ENCODE data around the gene PPM1A.
A peak's percentile ranks its signal among the peaks of the same experiment; 100 is the strongest.

PPM1A gene

DNA sequence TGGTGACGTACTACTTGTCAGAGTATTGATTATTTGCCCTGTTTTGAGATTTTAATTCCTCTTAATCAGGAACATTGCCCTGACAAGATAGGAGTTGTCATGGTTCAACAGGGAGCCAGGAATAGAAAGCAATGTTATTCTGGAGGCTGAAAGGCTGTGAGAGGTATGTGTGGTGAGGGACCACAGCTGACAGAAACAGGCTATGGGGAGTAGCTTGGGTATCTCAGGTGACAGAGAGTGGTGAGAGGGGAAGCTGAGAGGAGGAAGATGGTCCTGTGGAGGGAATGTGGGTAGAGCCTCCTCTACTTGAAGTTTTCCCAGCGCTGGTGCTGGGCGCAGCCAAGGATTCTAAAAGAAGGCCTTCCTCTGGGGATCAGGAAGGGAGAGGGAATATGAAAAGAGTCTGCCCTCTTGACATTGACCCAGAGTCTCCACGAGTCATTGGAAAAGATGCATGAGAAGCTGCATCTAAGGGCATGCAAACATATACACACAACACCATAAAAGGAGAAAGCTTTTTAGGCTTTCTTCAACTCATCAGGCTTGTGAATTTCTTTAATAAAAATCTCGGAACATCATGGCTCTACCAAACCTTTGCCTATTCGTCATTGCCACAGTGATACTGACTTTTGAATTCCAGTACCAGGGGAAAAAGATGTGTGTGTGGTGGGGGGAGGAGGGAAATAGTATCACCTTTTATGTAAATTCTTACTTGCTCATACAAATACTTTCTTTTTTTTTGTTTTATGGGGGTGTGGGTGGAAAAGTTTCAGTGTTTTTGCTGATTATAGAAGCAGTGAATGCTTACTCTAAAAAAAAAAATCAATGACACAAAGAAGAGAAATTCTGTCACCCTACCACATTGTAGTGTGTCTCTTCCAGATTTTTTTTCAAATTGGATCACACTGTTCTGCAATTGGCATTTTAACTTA lies 43.9 kb upstream of the PPM1A start:
- Histone ChIP-seq H3K4me3 (ENCODE audit: low read depth, low read length, poor library complexity, severe bottlenecking) (peak overlapping the region; percentile 33), H3K27me3 (ENCODE audit: insufficient read depth, low read length) (no peaks in the 10 kb centered on the region), H4K20me1 (ENCODE audit: insufficient read depth, low read length) (no peaks in the 10 kb centered on the region), H3K27ac (ENCODE audit: low read depth, low read length, poor library complexity, severe bottlenecking) (peak overlapping the region; percentile 100), H3K4me2 (ENCODE audit: low read length) (peak overlapping the region; percentile 65), H3K9me3 (ENCODE audit: low read length) (no peaks in the 10 kb centered on the region; the same call in 1 of the 2 replicates), H3F3A (ENCODE audit: insufficient read depth, low read length) (no peaks in the 10 kb centered on the region), H3K4me1 (ENCODE audit: insufficient read depth, low read length, severe bottlenecking) (peaks cover 36% of the 10 kb centered on the region), H3K9me2 (ENCODE audit: low read depth, low read length) (no peaks in the 10 kb centered on the region), H2AFZ (ENCODE audit: low read length) (0 out of 2 replicates have a peak overlapping the region, but pooled peaks have one; percentile 13), H3K79me2 (ENCODE audit: insufficient read depth, low read length) (no peaks in the 10 kb centered on the region), H3K36me3 (ENCODE audit: insufficient read depth, low read length) (no peaks in the 10 kb centered on the region; the same call in 1 of the 2 replicates), H3K9ac (ENCODE audit: low read length) (peak overlapping the region; percentile 74)
- TF ChIP-seq, protein P1, sequence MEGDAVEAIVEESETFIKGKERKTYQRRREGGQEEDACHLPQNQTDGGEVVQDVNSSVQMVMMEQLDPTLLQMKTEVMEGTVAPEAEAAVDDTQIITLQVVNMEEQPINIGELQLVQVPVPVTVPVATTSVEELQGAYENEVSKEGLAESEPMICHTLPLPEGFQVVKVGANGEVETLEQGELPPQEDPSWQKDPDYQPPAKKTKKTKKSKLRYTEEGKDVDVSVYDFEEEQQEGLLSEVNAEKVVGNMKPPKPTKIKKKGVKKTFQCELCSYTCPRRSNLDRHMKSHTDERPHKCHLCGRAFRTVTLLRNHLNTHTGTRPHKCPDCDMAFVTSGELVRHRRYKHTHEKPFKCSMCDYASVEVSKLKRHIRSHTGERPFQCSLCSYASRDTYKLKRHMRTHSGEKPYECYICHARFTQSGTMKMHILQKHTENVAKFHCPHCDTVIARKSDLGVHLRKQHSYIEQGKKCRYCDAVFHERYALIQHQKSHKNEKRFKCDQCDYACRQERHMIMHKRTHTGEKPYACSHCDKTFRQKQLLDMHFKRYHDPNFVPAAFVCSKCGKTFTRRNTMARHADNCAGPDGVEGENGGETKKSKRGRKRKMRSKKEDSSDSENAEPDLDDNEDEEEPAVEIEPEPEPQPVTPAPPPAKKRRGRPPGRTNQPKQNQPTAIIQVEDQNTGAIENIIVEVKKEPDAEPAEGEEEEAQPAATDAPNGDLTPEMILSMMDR (IDR thresholded peaks at IDR 0.05; ENCODE audit: low read length), result no peak
- TF ChIP-seq EZH2 (IDR thresholded peaks at IDR 0.05; ENCODE audit: borderline replicate concordance, low read length), result no peak

DNA sequence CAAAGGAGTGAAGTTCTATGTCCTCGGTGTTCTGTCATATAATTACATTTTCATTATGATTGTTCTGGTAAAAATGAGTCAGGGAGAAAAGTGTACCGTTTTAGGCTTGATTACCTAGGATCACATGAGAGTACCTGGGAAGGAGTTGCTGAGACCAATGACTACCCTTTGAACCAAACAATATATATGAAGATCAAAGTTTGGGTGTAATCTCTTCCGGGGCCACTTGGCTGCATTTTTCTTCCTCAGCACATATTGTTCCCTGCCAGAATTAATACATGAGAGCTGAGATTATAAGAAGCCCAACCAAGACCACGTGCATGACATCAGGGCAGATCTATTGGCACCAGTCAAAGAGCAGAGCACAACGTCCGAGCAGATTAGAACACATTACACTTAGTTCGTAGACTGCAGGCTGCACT lies 42.8 kb upstream of the PPM1A start:
- Histone ChIP-seq H3K27ac (ENCODE audit: low read depth, low read length, poor library complexity, severe bottlenecking) (peak overlapping the region; percentile 100), H3K4me2 (ENCODE audit: low read length) (no peak overlapping the region), H3F3A (ENCODE audit: insufficient read depth, low read length) (no peaks in the 10 kb centered on the region), H3K9me3 (ENCODE audit: low read length) (no peaks in the 10 kb centered on the region), H3K9ac (ENCODE audit: low read length) (no peak overlapping the region), H4K20me1 (ENCODE audit: insufficient read depth, low read length) (no peaks in the 10 kb centered on the region), H3K4me1 (ENCODE audit: insufficient read depth, low read length, severe bottlenecking) (peaks cover 41% of the 10 kb centered on the region), H2AFZ (ENCODE audit: low read length) (0 out of 2 replicates have a peak overlapping the region, but pooled peaks have one; percentile 34), H3K27me3 (ENCODE audit: insufficient read depth, low read length) (no peaks in the 10 kb centered on the region), H3K79me2 (ENCODE audit: insufficient read depth, low read length) (no peaks in the 10 kb centered on the region), H3K4me3 (ENCODE audit: low read depth, low read length, poor library complexity, severe bottlenecking) (no peak overlapping the region), H3K9me2 (ENCODE audit: low read depth, low read length) (no peaks in the 10 kb centered on the region), H3K36me3 (ENCODE audit: insufficient read depth, low read length) (no peaks in the 10 kb centered on the region; the same call in 1 of the 2 replicates)
- TF ChIP-seq, protein P1 (IDR thresholded peaks at IDR 0.05; ENCODE audit: low read length), result no peak
- no peak for TF ChIP-seq EZH2 (IDR thresholded peaks at IDR 0.05; ENCODE audit: borderline replicate concordance, low read length)

DNA sequence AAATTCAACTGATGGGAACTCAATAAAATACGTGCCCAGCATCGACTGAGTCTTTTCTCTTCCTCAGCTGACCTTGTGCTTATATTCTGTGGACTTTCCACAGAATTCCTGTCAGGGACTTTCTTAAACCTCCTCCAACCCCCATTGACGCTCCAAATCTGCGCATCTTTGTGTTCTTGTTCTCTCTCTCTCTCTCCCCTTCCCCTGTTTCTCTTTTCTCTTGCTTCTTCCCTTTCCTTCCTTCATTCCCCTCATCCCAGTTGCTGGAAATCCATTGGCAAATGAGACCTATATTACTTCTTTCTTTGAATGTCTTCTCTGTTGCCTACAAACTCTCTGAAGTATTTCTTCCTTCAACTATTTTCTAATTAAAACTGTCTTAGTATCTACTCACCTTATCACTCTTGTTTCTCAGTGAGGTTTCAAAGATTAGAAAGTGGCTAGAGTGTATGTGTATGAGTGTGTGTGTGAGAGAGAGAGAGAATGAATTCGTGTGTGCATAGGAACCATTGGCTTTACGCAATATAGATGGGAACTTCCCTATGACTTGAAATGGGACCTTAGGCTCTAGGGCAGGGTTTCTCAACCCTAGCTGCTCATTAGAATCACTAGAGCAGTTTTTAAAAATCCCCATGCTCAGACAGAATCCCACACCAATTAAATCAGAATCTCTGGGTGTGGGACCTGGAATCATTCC lies 42.0 kb upstream of the PPM1A start:
- H3K79me2 ChIP-seq (ENCODE audit: insufficient read depth, low read length), result no peaks in the 10 kb centered on the region
- peaks cover 48% of the 10 kb centered on the region for H3K4me1 ChIP-seq (ENCODE audit: insufficient read depth, low read length, severe bottlenecking)
- no peaks in the 10 kb centered on the region; the same call in 1 of the 2 replicates for H3K36me3 ChIP-seq (ENCODE audit: insufficient read depth, low read length)
- H3K27me3 ChIP-seq (ENCODE audit: insufficient read depth, low read length), result no peaks in the 10 kb centered on the region
- no peaks in the 10 kb centered on the region for H3K9me3 ChIP-seq (ENCODE audit: low read length)
- H3K27ac ChIP-seq (ENCODE audit: low read depth, low read length, poor library complexity, severe bottlenecking), result peak overlapping the region; percentile 31
- no peaks in the 10 kb centered on the region for H3F3A ChIP-seq (ENCODE audit: insufficient read depth, low read length)
- H3K9ac ChIP-seq (ENCODE audit: low read length), result no peak overlapping the region
- H3K4me3 ChIP-seq (ENCODE audit: low read depth, low read length, poor library complexity, severe bottlenecking), result no peak overlapping the region
- no peak overlapping the region for H3K4me2 ChIP-seq (ENCODE audit: low read length)
- H4K20me1 ChIP-seq (ENCODE audit: insufficient read depth, low read length), result no peaks in the 10 kb centered on the region
- H2AFZ ChIP-seq (ENCODE audit: low read length), result no peak overlapping the region; the same call in 1 of the 2 replicates
- no peaks in the 10 kb centered on the region for H3K9me2 ChIP-seq (ENCODE audit: low read depth, low read length)
- no peak for TF ChIP-seq EZH2 (IDR thresholded peaks at IDR 0.05; ENCODE audit: borderline replicate concordance, low read length)
- TF ChIP-seq, protein P1 (IDR thresholded peaks at IDR 0.05; ENCODE audit: low read length), result no peak

Measured in OCI-LY1 (cell line).